ENCODE results near the gene NFATC1. TPM values are rescaled to one million over a fixed set of nuclear protein-coding genes. Genes with fewer than 3 reads are reported as not detected.

NFATC1 gene
- total RNA-seq, 4 donors from 2014 or later: 14.0 to 22.4 (median 15.0) TPM

DNA sequence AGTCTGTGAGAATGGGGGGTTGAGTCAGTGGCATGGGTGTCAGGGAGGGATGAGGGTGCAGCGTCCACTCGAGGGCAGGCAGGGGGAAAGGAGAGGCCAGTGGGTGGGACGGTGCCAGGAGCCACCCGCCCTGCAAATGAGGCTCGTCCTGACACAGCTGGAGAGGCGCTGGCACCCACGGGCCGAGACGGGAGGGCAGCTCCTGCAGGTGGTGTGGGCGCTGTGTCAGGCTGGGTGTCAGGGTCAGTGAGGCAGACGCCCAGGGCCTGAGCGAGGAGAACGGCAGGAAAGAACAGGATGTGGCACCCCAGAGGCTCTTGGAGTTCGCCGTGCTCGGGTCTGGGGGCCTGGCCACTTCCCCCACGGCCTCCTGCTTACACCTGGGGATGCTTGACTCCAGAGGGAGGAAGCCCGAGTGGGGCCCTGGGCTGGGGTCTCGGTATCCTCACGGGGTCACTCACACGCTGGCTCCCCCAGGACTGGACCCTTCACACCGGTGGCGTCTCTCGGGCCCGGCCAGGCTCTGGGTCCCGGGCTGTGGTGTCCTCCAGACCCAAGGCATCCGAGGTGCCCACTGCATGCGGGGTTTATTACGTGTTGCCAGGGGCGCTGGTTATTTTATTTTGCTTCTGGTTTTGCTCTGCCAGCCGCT is 153.4 kb downstream of the NFATC1 start:
- peak in 1 of 2 donors; percentile 83 for DNase-seq (ENCODE audit: low spot score in 2 of 2)
- intact Hi-C loops (cut with DNase I; ENCODE audit: low total_unique reads): no loop called here
- TF ChIP-seq, protein P1, sequence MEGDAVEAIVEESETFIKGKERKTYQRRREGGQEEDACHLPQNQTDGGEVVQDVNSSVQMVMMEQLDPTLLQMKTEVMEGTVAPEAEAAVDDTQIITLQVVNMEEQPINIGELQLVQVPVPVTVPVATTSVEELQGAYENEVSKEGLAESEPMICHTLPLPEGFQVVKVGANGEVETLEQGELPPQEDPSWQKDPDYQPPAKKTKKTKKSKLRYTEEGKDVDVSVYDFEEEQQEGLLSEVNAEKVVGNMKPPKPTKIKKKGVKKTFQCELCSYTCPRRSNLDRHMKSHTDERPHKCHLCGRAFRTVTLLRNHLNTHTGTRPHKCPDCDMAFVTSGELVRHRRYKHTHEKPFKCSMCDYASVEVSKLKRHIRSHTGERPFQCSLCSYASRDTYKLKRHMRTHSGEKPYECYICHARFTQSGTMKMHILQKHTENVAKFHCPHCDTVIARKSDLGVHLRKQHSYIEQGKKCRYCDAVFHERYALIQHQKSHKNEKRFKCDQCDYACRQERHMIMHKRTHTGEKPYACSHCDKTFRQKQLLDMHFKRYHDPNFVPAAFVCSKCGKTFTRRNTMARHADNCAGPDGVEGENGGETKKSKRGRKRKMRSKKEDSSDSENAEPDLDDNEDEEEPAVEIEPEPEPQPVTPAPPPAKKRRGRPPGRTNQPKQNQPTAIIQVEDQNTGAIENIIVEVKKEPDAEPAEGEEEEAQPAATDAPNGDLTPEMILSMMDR (IDR thresholded peaks at IDR 0.05): no peak
- TF ChIP-seq POLR2A (IDR thresholded peaks at IDR 0.05): no peak
- 88 to 89% methylated on average over 29 to 30 of the region's 31 CpGs for WGBS, 2 donors
- no peak overlapping the region for H3K4me3 ChIP-seq (ENCODE audit: low read depth, poor library complexity, severe bottlenecking)

GRCh38 chr18:79549638-79550000 is 153.9 kb downstream of the NFATC1 start:
- intact Hi-C loops (cut with DNase I; ENCODE audit: low total_unique reads): no loop called here
- WGBS, 2 donors: 79 to 81% methylated on average over 10 to 17 of the region's 20 CpGs
- DNase-seq (ENCODE audit: low spot score in 2 of 2): peak in 1 of 2 donors; percentile 53

DNA sequence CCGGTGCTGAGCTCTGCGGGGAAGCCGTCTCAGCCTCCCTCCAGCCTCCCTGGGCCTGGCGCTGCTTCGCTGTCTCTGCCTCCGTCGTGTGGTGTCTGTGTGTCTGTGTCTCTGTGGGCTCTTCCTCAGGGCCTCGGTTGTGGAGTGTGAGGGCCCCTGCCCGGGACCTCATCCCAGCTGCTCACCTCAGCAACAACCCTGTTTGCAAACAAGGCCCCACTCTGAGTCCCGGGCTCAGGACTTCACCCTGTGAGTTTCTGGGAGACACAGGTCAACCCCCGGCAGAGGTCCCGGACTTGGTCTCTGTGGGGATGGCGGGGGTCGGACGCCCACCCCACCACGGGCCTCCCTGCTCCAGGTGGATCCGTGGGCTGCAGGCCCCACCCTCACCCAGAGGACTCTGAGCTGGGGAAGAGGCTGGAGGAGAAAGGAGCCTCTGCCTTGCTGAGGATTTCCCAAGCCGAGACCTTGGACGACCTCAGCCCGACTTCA is 156.5 kb downstream of the NFATC1 start:
- H3K4me3 ChIP-seq (ENCODE audit: low read depth, poor library complexity, severe bottlenecking): no peak overlapping the region
- intact Hi-C loops (cut with DNase I; ENCODE audit: low total_unique reads): no loop called here
- WGBS, 2 donors: 73 to 74% methylated on average over 15 to 20 of the region's 20 CpGs
- DNase-seq (ENCODE audit: low spot score in 2 of 2): peak in 1 of 2 donors; percentile 71
- TF ChIP-seq POLR2A (IDR thresholded peaks at IDR 0.05): no peak
- TF ChIP-seq, protein P1 (IDR thresholded peaks at IDR 0.05): no peak

More at GRCh38 chr18:79549638-79550000, 153.9 kb downstream of the NFATC1 start:
- TF ChIP-seq POLR2A (IDR thresholded peaks at IDR 0.05): no peak
- TF ChIP-seq, protein P1 (IDR thresholded peaks at IDR 0.05): no peak
- no peak overlapping the region for H3K4me3 ChIP-seq (ENCODE audit: low read depth, poor library complexity, severe bottlenecking)

DNA sequence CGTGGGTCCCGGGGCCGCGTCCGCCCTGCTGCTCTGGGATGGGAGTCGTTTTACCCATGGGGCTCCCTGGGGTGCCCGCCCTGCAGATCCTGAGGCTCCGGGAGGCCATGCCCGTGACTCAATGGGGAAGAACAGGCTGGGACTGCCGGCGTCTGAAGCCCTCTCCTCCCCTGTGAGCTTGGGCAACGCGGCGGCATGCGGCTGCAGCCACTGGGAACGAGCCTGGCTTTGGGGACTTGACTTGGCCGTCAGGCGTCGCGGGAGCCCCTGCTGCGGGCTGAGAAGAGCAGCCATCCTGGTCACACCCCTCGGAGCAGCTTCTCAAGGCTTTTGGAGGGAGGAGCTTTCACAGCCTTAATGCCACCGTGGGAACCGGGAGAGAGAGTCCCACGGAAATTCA is 157.0 kb downstream of the NFATC1 start:
- WGBS, 2 donors: 44 to 69% methylated on average over 25 of the region's 25 CpGs
- intact Hi-C loops (cut with DNase I; ENCODE audit: low total_unique reads): no loop called here
- DNase-seq (ENCODE audit: low spot score in 2 of 2): peak in 1 of 2 donors; percentile 84
- TF ChIP-seq, protein P1 (IDR thresholded peaks at IDR 0.05): no peak
- no peak for TF ChIP-seq POLR2A (IDR thresholded peaks at IDR 0.05)
- no peak overlapping the region for H3K4me3 ChIP-seq (ENCODE audit: low read depth, poor library complexity, severe bottlenecking)

- 57 to 74% methylated on average over 23 to 24 of the region's 24 CpGs for WGBS, 2 donors
- no peak for TF ChIP-seq POLR2A (IDR thresholded peaks at IDR 0.05)
- TF ChIP-seq, protein P1 (IDR thresholded peaks at IDR 0.05): no peak
- intact Hi-C loops (cut with DNase I; ENCODE audit: low total_unique reads): no loop called here
- H3K4me3 ChIP-seq (ENCODE audit: low read depth, poor library complexity, severe bottlenecking): no peak overlapping the region
- peak; percentile 56 to 87 for DNase-seq (ENCODE audit: low spot score in 2 of 2)
Observed at GRCh38 chr18:79553154-79553553, 157.4 kb downstream of the NFATC1 start.
